ENCODE measurements around the gene MED26.
"Not testable (repeated sequence)": the region's sequence is repeated elsewhere in the genome, so short reads cannot be mapped to it uniquely, and the experiment has no call there.

MED26 gene

DNA sequence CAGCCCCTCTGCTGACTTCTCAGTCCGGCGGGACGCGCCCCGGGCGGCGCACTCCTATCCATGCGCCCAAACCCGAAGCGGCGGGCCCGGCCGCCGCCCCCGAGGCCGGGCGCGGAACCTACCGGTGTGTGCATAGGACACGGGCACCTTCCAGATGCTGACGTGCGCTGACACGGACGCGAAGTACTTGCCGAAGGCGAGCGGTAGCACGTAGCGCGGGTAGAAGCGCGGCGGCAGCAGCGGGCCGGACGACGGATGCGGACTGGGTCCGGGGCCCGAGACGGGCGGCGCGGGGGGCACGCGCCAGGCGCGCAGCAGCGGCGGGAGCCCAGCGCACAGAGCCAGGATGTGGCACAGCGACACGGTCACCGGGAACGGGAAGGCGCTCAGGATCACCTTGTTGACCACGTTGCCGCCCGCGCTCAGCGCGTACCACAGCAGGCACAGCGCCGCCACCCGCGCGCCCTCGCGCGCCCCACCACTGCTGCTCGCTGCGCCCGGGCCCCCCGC lies 56.1 kb downstream of the MED26 start:
- DNase-seq = no peak

DNA sequence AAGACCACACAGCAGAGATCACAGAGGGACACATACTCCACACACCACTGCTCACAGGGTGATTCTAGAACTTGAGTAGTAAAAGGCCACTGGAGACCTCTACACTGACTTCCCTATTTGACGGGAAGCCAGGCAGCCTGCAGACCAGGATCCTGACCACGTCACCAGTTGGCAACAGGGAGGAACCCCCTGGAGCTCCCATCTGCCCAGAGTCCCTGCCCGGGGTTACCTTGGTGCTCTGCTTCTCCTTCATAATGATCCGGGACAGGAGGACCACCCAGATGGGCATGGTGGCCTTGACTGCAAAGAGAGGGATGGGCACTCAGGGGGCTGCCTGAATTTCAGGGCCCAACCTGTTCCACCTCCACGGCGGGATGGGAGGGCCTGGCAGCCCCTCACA lies 56.7 kb downstream of the MED26 start:
- peak; percentile 73 for DNase-seq

DNA sequence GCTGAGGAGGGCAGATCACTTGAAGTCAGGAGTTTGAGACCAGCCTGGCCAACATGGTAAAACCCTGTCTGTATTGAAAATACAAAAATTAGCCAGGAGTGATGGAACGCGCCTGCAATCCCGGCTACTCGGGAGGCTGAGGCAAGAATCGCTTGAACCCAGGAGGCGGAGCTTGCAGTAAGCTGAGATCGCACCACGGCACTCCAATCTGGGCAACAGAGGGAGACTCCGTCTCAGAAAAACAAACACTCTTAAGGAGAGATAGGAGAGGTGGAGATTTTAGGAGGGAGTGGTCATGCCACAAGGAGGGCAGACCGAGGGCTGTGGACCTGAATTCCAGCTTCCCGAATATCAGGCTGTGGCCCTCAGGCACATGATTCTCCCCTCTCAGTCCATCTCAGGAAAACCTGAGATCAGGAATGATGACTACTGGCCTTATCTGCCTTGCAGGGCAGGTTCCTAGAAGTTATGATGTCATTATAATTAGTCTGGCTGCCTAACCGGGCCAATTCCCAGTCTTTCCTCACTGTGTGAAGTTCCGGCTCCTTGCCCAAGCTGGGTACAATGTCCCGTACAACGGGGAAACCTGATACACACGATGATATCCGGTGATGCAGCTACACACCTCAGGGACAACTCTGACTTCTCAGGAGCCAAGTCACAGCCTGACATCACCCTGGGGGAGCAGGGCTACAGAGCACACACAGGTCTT lies 58.2 kb downstream of the MED26 start:
- no peak for DNase-seq

DNA sequence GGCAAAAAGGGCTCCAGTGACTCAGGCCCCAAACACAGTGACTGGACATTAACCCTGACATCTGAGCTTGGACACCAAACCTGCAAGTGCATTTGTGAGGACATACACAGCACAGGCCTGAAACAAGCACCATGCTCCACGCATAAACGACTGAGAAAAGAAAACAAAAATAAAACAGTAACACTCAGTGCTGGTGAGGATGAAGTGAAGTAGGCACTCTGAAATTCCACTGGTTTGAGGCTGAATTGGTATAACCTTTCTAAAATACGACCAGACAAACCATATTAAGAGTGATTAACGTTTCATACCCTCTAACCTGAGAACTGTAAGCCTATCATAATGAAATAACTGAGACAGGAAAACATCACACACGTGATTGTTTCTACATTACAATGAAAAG lies 61.3 kb downstream of the MED26 start:
- DNase-seq = no peak

- DNase-seq = no peak
Observed at GRCh38 chr19:16566161-16566560, 61.8 kb downstream of the MED26 start.

DNA sequence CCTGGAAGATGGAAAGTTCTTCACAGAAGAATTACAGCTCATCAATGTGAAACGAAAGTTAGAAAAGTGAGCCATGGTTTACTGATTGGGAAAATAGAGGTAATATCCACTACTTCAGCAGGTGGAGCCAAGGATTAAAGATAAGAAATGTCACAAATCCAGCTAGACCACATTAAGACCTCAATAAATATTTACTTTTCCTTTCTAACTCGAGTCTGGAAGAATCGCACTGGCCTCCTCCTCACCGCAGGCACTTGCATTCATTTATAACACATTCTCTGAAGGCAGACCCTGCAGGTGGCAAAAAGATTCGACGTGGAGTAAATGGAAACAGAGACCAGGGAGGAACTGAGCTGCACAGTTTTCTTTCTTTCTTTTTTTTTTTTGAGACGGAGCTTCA lies 63.2 kb downstream of the MED26 start:
- no peak for DNase-seq

GRCh38 chr19:16562608-16563025 lies 65.4 kb downstream of the MED26 start:
- DNase-seq = no peak

DNA sequence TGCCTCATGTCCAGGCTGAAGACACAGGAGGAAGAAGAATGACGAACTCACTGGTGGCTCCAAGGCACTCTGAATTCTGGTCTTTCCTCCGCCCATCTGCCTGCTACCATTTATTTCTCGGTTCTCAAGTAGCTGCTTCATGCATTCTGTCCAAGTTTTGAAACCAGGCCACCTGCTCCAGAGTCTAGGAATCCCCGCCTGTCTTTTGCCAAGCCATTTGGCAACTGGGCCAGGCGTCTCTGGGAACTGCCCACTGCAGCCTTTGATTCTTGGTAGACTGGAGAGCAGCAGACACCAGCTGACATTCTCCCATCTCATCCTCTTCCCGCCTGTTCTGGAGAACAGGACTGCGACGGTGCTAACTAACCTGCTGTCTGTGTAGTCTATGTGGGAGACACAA lies 66.6 kb downstream of the MED26 start:
- DNase-seq = no peak

DNA sequence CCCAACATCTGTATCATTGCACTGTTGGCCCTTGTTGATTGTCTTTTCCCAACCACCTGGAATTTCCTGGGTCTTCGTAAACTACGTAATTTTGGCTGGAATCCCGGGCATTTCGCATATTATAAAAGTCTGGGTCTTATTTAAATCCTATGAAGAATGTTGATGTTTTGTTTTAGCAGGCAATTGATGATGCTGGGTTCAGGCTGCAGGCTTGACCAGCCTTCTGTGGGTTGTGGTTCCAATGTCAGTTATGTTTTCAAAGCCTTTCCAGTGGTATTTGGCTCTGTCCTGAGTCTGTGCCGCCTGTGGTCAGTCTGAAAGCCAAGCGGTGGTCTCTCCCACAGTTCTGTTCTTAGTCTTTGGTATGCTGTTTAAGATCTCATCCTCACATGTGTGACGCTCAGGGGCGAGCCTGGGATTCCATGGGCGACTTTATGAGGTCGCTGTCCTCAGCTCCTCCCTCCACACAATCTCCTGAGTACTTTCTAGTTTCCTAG lies 68.2 kb downstream of the MED26 start:
- DNase-seq = no peak

- DNase-seq = no peak
Observed at GRCh38 chr19:16554776-16555175, 73.2 kb downstream of the MED26 start.

GRCh38 chr19:16551902-16552301 lies 76.1 kb downstream of the MED26 start:
- DNase-seq = not testable (repeated sequence)

DNA sequence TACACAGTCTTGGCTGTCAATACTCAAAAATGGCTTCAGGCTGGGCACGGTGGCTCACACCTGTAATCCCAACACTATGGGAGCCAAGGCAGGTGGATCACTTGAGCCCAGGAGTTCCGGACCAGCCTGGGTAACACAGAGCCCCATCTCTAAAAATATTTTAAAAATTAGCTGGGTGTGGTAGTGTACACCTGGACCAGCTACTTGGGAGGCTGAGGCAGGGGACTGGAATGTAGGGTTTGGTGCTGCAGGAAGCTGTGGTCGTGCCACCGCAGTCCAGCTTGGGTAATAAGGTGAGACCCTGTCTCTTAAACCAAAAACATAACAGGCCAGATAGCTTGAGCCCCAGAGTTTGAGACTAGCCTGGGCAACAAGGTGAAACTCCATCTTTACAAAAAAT lies 79.0 kb downstream of the MED26 start:
- DNase-seq = no peak

DNA sequence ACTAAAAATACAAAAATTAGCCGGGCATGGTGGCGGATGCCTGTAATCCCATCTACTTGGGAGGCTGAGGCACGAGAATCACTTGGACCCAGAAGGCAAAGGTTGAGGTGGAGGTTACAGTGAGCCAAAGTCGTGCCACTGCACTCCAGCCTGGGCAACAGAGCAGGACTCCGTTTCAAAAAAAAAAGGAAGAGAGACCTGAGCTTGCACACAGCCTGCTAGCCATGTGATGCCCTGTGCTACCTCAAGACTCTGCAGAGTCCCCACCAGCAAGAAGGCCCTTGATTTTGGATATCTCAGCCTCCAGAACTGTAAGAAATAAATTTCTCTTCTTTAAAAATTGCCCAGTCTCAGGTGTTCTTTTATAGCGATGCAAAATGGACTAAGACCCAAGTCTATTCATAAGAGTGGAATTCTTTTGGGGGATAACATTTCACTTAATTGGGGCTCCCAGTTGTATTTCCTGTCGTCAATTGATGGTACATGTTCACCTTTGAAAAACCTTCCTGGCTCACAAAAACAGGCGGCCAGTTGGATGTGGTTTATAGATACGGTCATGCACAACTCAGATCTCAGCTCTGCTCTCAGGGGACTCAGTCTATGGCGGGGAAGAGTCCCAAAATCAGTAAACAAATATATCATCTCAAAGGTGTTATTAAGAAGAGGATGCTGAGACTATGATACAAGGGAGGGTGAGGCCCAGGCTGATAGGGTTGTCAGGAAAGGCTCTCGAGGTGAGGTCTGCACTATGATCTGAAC lies 83.4 kb downstream of the MED26 start:
- peak; percentile 12 for DNase-seq

GRCh38 chr19:16543734-16544133 lies 84.3 kb downstream of the MED26 start:
- DNase-seq = not testable (repeated sequence)

DNA sequence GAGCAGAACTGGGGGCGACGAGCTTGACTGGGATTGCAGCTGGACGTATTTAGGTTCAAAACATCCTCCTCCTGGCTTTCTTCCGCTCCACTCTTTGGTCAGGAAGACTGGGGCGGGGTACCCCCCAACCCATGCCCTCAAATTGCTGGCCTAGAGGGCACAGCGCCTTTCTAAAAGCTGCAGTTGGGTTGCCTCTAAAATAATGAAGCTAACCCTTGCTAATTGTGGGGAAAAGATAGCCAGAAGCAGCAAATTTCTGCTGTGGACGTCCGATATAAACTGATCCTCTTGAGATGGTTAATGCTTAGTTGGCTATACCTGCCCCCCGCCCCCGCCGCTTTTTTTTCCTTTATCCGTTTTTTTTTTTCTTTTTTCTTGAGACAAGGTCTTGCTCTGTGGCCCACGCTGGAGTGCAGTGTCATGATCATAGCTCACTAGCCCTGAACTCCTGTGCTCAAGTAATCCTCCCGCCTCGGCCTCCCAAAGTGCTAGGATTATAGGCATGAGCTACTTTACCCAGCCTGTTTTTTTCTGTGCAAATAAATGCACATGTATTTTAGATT lies 85.0 kb downstream of the MED26 start:
- DNase-seq = no peak

GRCh38 chr19:16542045-16542909 lies 85.7 kb downstream of the MED26 start, which contains the start of gene CHERP:
Gene CHERP (minus strand): TSS chr19:16542437. CDS start chr19:16542378, 59 bp downstream.
- DNase-seq = peak; percentile 96

DNA sequence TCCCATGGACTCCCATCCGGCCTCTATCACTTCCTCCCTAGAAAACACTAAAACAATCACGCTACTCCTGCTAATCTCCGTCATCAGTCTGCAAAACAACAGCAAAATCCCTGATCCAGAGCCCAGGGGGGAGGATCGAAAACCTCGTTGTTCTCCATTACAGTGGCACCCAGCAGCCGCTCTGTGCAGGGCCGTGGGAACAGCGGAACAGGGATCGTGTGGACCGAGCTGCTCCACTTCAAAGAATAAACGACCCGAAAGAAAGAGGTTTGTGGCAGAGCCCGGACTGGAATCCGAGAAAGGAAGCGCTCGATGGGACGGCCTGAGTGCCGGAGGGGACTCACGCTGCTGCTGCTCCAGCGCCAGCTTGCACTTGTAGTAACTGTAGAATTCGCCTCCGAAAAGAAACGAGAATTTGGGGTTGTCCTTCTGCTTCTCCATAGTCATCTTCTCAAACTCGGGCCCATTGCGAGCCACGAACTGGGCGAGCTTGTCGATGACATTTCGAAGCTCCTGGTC lies 86.4 kb downstream of the MED26 start:
- DNase-seq = no peak

GRCh38 chr19:16540948-16541347 lies 87.1 kb downstream of the MED26 start:
- DNase-seq = no peak

DNA sequence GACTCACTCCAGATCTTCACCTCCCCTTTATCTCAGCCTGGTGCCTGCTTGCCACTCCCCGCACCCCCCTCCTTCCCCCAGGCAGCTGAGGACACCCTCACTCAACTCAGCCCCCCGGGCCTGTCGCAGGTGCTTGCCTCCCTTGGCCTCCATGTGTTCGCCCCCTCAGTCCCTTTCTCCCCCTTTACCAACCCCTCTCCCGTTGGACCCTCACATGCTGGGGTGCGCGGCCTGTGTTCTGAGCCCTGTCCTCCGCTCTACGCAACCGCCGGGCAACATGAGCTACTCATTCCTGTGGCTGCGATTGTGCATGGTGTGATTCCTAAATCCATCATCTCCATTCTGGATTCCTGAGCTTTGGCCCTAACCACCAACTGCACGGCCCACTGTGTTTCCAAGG lies 90.9 kb downstream of the MED26 start:
- no peak for DNase-seq

DNA sequence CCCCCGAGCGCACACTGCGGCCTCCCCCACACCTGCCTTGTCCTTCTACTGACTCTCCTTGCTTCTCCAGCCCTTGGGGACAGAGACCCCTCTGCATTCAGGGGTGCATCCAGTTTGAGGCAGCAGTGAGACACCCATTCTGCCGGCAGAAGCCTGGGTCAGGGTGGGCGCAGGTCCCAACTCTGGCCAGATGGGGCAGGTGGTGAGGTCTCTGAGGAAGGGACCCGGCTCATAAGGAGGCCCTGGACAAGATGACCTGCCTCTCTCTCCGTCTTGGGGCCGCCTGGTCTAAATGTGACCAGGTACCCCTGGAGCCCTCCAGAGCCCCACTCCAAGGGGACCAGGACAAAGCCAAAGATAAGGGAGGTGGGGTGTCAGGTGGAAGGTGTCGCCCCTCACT lies 91.9 kb downstream of the MED26 start:
- no peak for DNase-seq

DNA sequence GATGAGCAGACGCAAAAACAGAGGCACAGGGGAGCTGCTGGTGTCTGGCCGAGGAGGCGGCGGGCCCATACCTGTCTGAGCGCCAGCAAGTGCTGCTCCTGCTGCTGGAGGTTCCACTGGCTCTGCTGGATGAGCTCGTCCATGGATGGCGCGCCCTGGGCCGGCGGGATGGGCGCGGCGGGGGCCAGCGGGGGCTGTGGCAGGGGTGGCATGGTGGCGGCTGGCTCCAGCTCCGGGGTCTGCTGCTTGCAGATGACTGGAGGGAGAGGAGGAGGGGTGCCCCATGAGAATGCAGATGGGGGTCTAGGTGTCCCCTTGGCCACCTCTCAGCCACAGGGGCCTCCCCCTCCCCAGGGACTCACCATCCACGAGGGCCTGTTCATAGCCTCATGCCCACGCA lies 92.6 kb downstream of the MED26 start:
- DNase-seq = no peak

DNA sequence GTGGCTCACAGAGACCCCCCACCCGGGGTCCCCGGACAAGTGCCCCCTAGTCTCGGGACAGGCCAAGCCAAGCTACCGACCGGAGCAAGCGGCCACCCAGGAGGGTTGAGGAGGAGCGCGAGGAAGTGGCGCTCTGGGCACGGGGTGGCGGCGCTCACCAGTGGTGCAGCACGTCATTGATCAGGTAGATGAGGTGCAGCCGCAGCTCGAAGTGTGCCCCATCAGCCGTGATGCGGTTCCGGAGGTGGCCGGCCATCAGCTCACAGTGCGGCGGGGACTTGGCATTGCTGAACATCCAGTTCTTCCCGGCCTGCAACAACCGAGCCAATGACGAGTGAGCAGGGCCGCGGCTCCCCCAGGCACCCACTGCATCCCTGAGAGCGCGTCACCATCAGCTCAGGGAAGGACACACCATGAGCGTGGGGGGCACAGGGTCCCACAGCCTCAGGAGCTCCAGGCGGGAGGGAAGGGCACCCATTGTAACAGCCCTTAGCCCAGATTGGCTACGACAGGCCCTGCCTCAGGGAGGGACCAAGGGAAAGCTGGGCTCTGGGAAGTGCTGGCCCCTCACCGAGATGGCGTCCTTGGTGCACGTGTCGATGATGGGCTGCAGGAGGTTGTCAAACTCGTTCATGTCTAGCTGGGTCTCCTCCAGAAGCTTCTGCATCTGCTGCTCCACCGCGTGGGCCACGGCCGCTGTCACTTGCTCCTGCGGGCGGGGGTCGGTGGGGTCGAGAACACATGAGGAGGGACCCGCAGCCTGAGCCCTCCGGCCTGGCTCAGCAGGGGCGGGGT lies 95.4 kb downstream of the MED26 start:
- DNase-seq = no peak

Data from MV-4-11 (cell line).